Stimulated activated CD4-positive, alpha-beta T cell treated with anti-CD3 and anti-CD28 coated beads, Interleukin-2, amount 100 ng/mL, for 24 hours (primary cell): ENCODE measurements around the gene TFEB.

Experiments used
- DNase-seq, 2 donors: peaks; one replicate each; pipeline ENCODE4 v3.0.0-alpha.2; 2020

Gene TFEB

DNA sequence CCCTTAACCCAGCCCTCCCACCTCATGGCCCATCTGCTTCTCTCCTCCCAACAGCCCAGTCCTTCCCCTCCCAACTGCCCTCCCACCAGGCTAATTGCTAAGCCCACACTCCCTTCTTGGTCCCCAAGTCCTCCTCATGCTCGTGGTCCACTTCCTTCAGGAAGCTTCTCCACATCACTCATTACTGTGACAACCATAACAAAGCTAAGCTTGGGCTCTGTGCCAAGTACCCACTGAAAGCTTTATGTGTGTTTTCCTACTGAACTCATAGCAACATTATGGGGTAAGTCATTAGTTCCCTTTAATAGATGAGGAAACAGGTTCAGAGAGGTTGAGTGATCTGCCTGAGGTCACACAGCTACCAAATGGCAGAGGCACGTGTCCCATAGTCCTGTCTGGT is 28.1 kb upstream of the TFEB start:
- DNase-seq, result no peak

- DNase-seq, result no peak
Observed at GRCh38 chr6:41759905-41760579, 24.6 kb upstream of the TFEB start.

DNA sequence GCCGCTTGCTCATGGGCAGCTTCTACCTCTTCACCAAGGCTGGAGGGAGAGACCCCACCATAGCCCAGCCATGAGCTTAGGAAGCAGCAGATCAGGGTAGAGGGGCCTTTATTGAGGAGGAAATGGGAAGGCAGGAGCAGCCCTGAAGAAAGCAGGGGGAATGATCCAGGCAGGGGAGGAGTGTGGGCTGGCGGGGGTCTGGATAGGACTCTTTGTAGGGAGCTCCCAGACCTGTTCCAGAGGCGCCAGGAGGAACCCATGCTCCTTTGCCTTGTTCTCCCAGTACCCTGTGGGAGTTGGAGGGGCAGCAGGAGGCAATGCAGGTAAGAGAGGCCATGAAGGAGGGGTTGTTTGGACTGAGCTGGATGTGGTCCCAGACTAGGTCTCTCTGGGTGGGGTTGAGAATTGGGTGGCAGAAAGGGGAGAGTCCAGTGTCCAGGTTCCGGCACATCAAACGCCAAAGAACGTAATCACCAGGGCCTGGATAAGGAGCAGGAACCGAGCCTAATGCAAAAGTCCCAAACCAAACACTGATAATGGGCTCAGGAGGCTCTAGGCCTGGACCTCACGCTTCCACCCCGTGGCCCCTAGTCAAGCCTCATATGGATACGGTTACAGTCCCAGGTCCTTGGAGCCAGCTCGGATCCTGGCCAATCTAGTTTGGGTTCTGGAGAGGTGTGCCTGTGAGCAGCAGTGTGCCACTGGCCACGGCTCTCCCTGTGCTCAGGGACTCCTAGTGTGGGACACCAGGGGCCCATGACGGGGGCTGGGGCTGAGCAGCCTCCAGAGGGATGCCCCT is 23.9 kb upstream of the TFEB start:
- DNase-seq, result no peak

DNA sequence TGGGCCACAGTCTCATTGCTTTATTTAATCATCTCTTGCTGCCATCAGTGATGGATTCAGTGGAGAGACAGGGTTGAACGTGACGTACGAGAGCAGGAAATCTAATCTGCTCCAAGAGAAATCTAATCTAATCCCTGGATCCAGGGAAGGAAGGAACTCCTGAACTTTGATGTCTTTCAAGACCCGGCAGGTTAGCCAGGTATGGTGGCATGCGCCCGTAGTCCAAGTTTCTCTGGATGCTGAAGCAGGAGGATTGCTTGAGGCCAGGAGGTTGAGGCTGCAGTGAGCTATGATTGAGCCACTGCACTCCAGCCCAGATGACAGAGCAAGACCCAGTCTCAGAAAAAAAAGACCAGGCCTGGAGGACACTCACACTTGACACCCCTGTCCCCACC is 23.2 kb upstream of the TFEB start:
- no peak for DNase-seq

GRCh38 chr6:41757931-41758640 is 22.7 kb upstream of the TFEB start:
- no peak for DNase-seq

DNA sequence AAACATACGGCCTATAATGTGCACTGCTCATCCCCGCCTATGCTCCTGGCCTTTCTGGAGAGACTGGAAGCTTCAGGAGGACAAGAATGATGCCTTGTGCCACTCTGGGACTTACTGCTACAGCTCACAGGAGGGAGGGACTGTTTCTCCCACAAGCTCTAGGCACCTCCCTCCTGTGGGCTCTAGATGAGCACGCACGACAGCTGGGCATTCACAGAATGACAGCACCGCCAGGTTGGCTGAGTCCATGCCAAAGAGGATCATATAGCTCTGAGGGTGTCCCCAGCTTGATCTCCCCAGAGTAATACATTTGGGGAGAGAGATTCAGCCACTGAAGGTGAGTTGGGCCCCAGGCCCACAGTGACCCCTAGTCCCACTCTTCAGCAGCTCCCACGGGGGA is 21.9 kb upstream of the TFEB start:
- DNase-seq, result no peak

GRCh38 chr6:41756354-41756753 is 20.9 kb upstream of the TFEB start:
- no peak for DNase-seq

- DNase-seq, result no peak
Observed at GRCh38 chr6:41755895-41756294, 20.5 kb upstream of the TFEB start.

- no peak for DNase-seq
Observed at GRCh38 chr6:41750374-41750773, 15.0 kb upstream of the TFEB start.

DNA sequence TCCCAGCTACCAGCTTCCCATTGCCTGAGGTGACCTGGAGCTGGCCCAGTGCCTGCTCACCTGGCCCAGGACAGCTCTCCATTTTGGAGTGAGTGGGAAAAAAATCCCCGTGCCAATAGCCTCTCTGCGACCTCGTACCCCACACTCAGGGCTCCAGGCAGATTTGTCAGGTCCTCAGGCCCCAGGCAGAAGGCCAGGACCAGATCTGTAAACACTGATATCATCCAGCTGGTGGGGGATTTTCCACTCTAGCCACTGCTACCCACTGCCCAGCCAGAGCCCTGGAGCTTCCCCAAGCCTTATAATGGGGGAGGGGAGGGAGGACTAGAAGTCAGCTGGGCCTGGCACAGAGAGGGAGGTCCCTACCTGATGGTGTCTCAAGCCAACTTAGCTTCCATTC is 13.1 kb upstream of the TFEB start:
- no peak for DNase-seq

DNA sequence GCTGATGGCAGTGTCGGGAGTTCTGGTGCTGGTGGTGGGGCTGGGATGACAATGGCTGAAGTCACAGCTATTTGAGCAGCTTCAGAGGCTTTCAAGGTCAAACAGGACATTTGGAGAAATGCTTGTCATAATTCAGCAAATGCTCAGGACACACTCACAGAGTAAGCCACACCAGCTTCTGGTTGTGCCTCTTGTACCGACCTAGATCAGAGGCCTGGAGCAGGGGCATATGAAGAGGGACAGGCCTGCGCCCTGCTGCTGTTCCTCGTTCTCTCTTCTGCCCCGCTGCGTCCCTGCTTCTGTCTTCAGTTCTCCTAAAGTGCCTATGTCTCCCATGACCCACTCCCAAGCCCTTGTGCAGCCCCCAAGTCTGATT is 12.7 kb upstream of the TFEB start:
- DNase-seq, result no peak

DNA sequence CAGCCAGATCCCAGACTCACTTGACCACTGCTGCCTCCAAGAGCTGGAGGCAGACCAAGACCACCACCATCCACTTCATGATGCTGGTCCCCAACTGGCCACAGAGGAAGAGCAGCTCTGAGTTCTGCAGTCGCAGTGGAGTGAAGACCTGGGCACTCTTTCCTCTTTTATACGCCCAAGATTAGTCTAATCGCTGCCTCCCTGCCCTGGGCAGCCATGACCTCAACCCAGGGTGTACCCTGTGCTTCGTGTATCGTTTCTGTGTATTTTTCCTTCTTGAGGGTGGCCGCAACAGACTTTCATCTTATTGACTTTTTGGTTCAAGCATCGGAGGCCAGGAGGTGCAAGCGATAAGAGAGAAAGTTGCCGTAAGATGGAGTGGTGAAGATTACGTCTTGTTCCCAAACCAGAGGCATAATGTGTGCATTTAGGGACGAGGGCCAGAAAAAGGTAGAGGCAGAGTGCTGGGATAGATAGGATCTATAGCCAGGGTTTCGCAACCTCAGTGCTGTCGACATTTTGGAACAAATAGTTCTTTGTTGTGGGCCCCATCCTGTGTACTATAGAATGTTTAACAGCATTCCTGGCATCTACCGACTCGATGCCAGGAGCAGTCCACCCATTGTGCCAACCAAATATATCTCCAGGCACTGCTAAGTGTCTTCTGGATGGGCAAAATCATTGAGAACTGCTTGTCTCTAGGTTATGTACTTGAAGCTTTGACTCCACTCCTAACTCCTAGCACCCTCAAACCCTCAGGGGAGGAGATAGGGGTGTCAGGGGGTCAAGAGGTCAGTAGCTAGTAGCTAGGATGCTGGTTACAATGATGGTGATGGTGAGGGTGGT is 12.1 kb upstream of the TFEB start, which contains the start of gene PGC:
PGC (minus strand) TSS at position 142 of the 846 bp plus-strand sequence; CDS start at position 79, 63 bp downstream.
- DNase-seq, result no peak

DNA sequence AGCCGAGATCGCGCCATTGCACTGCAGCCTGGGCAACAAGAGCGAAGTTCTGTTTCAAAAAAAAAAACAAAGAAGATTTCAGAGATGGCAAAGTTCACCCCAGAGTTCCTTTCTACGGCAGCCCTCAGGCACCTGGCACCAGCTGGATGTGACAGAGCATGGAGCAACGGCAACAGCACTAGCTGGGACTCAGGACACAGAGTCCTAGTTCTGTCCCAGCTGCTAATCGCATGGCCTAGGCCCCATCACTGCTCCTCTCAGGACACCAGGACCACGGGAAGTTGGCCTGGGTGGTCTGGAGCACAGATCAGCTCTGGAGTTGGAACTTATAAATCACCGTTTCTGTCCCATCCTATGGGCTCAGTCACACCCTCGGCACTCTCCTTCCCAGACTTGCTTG is 10.7 kb upstream of the TFEB start:
- DNase-seq, result no peak

- DNase-seq, result no peak
Observed at GRCh38 chr6:41744236-41744787, 8.9 kb upstream of the TFEB start.

- no peak for DNase-seq
Observed at GRCh38 chr6:41743406-41744235, 8.2 kb upstream of the TFEB start.

GRCh38 chr6:41741625-41742490 is 6.5 kb upstream of the TFEB start:
- no peak for DNase-seq

DNA sequence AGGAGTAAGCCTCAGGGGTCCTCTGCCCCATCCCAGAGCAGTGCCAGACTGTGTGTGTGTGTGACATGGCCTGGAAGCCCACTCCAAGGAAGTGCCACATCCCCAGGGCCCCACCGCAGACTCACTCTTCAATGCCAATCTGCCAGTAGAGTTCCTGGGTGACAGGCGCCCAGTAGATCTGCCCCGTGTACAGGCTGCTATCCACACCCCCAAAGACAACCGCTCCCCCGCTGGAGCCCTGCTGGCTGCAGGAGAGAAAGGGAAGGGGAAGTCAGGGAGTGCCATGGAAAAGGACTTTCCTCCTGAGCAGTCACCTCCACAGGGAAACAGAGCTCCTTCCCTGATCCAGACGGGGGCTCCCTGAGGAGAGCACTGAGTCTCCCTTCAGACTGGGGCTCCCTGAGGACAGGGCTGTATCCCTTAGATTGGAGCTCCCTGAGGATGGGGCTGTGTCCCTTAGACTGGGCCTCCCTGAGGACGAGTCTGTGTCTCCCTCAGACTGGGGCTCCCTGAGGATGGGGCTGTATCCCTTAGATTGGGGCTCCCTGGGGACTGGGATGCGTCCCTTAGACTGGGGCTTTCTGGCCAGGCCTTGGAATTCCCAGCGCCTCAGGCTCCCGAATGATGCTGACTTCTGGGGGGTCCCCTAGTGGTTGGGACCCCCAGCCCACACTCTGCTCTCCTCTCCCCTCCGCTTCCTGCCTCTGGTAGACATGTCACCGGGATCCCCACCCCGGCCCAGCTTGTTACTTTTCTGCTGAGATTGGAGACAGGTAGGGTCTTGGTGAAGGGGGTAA is 5.2 kb upstream of the TFEB start:
- DNase-seq, result no peak

DNA sequence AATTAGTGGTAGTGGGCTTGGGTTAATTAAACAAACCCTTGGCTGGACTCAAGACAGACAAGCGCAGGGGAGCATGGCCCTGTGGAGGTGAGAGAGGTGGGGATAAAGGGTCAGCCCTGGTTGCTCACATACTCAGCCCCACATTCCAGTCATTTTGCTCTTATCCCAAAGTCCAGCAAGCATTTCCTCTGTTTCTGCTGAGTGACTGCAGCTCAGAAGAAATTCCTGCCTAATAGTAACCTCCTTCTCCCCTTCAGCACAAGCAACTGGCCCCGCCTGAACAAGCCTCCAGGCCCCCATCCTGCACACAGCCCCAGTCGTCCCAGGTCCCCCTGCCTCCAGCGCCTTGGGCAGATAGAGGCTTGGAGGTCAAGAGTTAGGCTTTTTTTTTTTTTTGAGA is 3.6 kb upstream of the TFEB start:
- DNase-seq, result no peak

DNA sequence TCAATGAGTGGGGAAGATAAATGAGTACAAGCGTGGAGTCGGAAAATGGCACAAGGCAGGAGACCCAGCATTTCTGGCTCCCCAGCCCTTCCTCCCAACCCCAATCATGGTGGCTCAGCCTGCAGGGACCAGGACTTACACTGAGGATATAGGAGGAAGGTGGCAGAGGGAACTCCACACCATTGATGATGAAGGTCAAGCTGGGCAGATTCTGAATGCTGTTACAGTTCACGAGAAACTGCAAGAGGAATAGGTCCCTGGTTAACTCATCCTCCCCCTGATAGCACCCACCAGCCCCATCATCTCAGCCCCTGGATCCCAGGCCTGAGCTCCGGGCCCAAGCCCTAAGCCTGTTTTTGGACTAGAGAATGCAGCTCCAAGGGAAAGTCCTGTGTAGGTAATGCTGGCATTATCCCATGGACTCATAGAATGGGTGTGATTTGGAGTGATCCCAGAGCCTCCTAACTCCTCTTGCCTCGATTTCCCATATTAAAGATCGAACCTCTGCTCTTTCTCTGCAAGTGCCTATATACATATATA is 2.3 kb upstream of the TFEB start:
- no peak for DNase-seq
